GM21390 (cell line): ENCODE data around the gene MAML2.
"Not testable (repeated sequence)": the region's sequence is repeated elsewhere in the genome, so short reads cannot be mapped to it uniquely, and the experiment has no call there.

Source experiments
- ATAC-seq: cut with Tn5 transposase; IDR thresholded peaks from one replicate; pipeline ENCODE4 v1.9.1; 2021; ENCODE audit not compliant: unreplicated experiment

Gene MAML2

DNA sequence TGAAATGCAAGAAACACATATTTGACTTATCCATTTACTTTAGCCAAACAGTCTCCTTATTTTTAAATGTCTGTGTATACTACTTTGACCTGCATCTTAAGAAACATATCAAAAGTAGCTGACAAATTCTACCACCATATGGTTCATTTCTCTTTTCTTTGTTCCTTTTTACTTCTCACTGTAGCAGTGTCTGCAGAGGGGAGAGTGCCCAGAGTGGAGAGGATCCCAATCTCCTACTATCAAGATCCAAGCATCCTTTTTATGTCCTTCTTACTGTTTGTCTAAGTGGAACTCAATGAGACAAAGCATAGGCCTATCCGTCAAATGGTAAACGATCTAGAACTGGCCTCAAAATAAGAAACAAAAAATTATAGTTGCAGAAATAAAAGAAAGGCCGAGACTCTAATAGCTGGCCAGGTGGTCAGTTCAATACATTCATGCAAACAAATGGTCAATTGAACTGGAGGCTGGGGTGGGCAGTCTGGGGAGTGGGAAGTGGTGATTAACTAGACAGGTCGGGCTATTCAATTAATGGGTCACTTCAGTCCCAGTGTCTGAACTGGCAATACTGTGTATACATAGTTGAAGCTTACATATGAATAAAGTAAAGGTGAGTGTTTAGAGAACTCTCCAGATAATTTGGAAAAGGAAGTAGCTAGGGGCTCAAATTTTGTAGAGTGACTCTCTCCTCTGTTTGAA, 149.1 kb downstream of the MAML2 start:
- ATAC-seq: no peak

DNA sequence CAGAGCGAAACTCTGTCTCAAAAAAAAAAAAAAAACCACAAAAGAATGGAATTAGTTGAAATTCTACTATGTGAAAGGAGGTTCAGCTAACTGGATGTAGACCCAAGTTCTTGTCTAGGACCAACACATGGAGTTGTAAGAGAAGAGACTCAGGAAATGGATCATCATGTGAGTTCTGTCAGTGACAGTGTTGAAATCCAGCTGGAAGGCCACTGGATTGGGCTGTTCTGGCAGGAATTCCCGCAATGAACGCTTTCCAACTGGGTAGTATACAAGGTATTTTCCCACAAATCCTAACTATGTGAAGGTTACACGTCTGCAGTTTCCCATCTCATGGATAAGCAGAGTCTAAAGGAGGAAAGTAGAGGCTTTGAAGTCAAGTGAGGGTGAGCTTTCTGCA, 151.2 kb downstream of the MAML2 start:
- ATAC-seq: no peak

DNA sequence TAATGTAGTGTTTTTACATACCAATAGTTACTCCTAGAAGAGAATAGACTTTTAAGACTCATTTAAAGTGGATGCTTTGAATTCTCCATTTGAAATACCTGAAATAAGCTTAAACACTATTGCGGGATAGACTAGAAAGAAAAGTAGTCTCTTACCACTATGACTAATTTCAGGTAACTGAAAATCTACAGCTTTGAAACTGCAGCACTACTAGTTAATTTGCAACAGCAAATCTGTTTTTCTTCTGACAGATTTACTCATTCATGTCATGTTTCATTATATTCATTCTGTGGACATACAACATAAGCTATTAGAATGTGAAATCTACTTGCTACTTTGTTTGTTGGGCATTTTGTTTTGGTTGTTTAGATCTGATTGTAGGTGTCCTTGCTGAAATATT, 153.6 kb downstream of the MAML2 start:
- peak; percentile 33 for ATAC-seq

DNA sequence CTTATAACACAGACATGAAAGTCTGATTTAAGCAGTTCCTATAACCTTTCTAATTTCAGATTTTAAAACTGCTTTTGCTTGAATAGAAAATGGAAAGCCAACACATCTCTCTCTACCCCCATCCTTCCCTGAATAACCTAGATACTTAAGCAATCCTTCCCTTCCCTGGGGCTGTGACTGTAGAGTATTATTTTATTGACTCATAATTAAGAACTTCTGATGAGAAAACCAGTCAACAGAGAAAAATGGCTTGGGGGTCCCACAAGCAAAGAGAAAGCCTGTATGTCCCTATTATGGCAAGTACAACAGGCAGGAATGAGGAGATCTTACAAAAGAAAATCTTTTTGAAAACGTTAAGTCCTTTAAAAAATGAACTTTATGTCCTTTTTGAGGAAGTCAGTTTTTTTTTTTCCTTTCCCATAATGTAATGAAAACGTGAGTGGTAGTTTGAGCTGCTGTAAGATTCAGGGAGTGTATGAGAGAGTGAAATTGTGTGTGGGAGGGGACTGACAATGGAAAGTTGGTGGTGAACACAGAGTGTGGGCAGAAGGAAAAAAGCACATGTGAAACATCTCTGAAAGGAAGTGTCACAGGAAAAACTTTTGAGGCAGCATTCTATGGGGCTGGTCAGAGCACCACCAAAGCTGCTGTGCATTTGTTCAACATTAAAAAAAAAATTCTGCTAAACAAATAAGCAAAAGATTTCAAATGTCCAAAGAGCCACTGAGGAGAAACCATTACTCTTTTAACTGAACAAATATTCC, 154.6 kb downstream of the MAML2 start:
- ATAC-seq: peak; percentile 40

DNA sequence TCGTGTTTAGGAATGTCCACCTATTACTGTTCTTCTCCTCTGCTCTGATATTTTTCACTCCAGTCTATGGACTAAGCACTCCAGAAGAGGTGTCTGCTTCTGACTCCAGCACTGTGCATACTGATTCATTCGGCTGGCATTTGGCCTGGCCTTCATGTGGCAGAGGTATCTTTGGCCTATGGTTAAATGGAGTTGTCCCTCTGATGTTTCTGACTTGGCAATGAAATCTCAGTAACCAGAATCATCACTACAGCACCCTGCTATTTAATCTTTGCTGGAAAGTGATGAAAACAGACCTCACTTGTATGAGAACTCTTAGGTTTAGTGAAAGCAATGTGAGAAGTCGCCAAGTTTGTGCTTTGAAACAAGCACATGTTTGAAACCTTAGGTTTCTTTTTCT, 155.2 kb downstream of the MAML2 start:
- no peak for ATAC-seq

DNA sequence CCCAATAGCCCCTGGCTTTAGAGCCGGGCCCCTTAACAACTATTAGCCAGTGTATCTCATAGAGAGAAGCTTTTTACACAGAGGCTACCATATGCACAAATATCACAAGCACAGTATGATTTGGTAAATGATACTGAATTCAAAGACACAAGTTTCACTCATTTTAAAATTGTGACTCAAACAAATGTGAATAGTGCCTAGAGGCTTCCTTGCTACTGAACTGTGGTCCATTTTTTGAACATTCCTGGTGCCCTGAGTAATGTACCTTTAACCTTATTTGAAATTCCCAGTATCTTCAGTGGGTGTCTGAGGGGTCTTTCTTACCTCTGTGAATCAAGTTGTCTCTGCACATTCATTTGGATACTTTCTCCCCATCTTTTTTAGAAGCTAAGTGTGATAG, 156.2 kb downstream of the MAML2 start:
- no peak for ATAC-seq

DNA sequence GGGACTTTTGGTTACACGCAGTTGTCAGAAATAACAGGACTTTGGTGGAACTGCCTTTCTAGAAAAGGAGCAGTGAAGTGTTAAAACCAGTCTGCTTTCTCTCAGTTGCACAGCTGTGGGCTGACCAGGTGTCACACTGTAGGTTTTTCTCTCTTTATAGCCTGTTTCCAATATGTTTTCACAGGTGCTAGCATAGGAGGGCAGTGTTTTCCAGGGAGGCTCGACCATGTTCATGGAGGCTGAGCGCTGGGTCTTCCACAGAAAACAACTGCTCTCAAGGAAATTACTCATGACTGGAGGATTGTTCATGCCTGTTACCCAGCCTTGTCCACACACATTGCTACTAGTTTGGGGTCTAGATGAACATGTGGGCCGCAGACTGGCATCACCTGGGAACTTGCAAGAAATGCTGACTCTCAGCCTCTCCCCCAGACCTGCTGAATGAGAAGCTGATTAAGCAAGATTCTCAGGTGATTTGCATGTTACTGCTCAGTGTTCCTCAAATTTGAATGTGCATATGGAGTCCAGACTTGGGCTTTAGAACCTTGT, 157.7 kb downstream of the MAML2 start:
- ATAC-seq: peak; percentile 63

DNA sequence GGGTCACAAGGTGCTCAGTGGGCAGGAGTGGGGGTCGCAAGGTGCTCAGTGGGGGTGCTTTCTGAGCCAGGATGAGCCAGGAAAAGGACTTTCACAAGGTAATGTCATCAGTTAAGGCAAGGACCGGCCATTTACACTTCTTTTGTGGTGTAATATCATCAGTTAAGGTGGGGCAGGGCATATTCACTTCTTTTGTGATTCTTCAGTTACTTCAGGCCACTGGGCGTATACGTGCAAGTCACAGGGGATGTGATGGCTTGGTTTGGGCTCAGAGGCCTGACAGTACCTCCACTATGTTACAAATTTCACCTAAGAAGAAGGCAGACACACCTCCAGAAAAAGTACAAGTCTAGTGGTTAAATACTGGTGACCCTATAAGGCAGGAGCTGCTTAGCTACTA, 162.1 kb downstream of the MAML2 start:
- ATAC-seq: not testable (repeated sequence)

DNA sequence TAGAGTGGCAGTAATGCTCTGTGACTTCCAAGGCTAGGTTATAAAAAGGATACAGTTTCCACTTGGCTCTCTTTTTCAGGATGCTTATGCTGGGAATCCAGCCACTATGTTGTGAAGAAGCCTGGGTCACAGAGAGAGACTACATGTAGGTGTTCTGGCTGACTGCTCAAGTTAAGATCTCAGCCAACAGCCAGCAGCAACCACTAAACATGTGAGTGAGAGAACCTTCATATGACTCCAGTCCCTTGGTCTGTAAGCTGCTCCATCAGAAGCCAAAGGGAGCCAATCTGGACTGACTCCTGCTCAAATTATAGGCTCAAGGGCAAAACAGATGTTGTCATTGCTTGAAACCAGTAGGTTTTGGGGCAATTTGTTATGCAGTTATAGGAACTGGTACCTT, 162.7 kb downstream of the MAML2 start:
- ATAC-seq: peak; percentile 28

DNA sequence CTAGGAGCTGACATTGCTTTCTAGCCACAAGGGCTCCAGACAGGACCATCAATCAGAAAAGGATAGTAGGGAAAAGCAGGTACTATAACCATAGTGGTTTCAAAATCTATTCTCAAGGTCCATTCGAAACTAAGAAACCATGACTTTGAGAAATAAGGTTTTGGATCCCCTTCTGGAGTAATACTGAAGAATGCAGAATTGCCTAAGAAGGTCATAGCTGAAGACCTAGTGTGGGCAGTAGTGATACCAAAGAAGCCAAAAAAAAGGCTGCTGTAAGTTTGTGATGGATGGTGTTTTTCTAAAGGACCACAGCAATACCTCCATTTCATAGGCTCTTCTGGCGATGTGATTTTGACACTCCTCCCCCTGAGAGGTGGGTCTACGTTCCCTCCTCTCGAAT, 163.1 kb downstream of the MAML2 start:
- ATAC-seq: peak; percentile 65

DNA sequence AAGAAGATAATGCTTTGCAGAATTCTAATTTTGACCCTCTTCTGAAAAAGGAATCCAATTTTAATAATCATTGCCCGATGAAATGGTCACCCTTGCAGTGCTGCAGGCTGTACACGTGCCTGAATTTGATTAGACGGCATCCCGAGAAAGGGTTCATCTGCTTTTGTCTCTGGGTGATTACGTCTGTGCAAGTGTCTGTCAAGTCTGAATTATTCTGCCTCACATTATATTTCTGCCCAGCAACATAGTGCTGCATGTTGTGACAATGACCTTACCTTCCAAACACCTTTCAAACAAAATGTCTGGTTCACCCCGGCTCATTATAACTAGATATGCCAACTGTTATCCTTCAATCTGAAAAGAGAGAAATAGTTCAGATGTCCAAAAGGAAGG, 164.1 kb downstream of the MAML2 start:
- no peak for ATAC-seq

DNA sequence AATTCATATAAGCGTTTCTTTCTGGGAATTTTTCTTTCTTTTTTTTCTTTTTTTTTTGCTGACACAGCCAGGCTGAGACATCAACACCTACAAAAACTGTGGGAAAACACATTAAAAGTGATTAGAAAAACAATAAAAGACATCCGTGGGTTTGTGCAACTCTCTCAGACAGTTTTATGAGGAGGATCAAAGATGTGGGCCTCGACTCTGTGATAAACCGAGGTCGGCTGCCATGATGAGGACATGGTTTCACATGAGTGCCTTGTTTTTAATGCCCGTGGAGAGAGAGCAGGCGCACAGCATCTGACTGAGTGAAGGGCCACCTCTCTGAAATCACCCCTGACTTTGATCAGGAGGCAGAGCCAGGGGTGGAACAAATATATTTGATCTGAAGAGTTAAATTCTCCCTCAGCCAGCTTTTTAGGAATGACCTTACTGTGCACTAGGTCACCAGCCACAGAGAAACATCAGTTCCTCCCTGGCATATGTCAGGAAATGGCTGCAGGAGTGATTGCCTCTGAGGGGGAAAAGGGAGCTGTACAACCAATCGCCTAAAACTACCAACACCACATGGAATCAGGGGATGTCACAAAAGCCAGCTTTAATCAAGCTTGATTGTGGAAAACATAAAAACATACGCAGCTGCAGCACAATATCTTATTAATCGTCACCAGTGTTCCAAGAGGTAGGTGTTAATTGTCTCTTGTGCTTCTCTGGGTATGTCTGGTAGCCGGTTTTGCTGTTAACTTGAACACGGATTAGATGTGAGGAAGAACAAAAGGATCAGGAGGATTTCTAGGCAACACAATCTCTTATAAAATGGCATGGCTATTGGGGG, 164.7 kb downstream of the MAML2 start:
- no peak for ATAC-seq

DNA sequence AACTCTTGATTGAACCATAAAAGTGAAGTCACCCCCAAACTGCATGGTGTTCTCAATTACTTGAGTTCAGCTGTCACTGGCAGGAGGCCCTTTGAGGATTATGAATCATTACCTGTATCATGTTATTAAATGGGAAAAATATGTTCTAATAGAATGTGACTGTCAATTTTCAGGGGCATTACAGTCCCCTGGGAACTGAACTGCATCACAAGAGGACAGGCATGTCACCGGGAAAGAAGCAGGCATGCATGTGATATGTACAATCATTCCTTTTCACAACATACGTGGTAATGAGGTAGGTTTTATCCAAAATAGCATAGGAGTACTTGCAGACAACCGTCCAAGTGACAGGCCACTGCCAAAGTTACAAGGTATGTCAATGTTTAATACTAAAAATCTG, 165.8 kb downstream of the MAML2 start:
- no peak for ATAC-seq

DNA sequence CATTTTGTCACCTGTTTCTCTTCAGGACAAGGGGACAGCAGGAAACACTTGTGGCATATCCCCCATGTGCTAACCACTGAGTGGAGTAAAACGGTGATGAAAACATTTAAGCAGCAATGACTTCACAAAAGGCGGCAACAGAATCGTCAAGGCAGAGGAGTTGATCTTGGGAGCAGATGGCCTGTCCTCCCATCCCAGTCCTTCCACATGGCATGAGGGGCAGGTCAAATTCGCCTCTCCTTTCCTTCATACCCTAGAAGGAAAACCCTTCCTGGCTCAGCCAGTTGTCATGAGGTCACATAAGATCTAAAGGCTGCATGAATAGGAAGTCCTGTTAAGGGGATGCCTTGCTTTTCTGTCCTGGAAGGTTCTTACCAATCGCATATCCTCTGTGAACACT, 169.1 kb downstream of the MAML2 start:
- ATAC-seq: no peak

DNA sequence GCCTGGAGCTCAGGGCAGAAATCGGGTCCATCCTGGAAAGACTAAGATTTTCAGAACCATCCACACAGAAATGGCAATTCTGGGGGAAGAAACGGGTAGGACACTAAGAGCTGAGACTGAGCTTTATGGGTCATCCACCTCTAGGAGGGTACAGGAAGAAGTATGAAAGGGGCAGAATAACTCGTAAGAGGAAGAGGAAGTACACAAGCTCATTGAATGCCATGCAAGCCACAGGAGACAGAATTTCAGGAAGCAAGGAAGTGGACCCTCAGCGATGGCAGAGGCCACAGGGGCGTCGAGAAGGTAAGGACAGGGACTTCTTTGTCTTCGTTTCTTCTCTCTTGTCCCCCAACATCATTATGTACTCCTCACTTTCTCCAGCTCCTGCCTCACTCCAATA, 169.6 kb downstream of the MAML2 start:
- ATAC-seq: no peak

DNA sequence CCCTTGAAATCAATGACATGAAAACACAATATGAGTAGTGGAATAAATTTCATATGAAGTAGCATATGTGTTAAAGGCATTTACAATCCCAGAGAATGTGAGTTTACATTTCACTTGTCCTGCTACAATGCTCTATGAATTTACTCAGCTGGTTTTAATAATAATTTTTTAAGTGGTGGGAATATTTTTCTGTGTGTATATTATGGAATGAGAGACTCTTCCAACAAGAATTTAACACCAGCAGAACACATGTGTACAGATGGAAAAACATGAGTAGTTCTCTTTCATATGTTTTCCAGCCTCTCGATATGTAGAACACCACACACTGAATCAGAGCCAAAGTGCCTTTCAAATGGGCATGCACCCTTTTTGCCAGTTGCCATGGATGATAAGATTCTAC, 170.4 kb downstream of the MAML2 start:
- no peak for ATAC-seq

DNA sequence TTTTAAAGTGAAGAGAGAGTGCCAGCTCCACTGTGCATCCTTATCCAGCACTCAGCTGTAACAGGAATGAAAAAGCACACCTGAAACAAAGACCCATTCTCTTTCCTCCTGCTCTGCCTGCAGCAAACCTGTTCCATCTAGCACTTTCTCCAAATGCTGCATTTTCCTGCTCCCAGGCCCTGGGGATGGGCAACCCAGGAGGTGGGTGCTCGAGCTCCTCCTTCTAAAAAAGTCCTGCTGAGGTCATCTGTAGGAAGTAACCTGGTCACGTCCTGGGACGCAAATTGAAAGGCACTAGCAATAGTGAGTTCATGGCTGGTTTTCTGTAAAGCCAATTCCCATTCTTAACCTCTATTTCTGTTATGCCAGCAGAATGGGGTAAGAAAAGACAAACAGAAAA, 173.7 kb downstream of the MAML2 start:
- no peak for ATAC-seq

DNA sequence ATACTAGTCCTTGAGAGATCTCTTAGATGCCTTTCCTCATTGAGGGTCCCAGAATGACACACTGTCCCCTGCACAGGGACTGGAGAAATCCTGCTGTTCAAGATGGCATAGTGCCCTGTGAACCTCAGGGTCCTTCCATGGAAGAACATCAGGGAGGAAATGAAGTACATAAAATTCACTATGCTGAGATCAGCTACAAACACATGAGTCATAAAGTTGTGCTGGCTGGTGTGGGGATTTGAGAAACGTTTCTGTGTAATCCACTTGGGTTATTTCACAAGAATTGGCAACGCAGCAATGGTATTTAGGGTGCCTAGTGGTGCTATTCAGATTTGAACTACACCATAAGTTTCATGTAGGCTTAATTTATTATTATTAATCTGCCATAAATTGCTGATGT, 174.4 kb downstream of the MAML2 start:
- ATAC-seq: no peak

DNA sequence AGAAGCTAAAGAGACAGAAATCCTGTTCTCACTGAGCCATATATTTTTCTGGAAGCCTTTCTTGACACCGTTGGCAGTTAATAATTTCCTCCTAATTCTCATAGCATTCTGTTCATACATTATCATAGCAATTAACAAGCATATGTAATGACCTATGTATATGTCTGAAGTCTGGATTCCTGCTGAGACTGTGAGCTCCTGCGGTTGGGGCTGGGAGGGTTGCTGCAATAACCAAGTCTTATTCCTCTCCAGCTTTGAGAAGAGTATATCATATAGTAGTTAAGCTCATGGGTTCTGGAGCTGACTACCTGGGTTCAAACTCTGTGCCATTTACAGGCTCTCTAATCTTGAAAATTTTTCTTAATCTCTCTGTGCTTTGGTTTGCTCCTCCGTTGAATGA, 175.2 kb downstream of the MAML2 start:
- no peak for ATAC-seq

DNA sequence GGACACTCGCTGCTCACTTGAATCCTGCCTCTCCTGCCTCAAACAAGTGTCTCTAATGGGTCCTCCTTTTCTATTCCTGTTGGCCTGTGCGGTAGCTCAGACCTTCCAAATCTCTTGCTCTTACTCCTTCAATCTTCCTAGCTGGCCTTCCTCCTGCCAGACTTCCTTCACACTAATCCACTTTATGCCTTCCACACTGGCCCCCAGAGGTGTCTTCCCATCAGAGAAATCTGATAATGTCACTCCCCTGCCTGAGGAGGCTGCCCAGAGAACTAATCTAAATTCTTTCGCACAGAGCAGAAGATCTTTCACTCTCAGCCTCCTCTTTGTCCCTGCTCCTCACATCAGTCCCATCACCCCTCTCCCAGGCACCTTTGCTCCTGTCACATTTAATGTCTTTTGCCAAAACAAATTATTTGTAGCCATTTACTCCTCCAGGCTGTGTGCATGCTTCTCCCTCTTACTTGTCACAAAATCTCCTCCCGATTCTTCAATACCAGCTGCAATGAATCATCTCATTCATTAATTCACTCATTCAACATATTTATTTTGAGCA, 175.7 kb downstream of the MAML2 start:
- ATAC-seq: no peak

DNA sequence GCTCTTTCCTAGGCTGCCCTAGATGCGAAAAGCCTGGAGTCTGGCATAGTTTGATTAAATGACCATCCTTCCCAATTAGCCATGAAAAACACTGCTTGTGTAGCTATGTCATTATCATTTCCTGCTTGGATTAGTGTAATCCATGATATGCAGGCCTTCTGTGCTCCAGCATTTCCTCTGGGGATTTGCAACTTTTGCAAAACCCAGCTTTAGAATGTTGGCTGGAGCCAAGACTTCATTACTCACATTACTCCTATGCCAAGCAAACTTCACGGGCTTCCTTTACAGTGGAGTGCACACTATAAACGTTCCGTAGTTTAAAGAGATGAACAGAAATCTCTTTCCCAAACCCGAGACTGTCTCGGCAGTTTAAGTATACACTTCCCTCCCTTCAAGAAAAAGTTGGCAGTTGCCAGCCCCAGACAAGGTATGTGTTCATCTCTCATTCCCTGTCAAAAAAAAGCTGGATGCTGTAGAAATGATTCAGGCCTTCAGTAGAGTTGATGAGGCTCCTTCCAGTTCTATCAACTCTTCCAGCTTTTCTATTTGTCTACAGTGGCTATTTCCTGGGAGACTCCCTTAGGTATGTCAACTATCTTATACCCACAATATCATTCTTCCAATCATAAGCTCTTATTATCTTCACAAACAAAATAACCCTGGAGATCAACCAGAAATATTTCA, 180.0 kb downstream of the MAML2 start:
- no peak for ATAC-seq
